Fibroblast of the conjunctiva (primary cell): ENCODE data around the gene MACROD2.

Experiments used
- DNase-seq: peaks from one replicate; pipeline ENCODE4 v3.0.0-alpha.2; 2010; ENCODE audit warnings: low read depth

MACROD2 gene

GRCh38 chr20:14062786-14063185, 67.5 kb downstream of the MACROD2 start:
- DNase-seq, result no peak

DNA sequence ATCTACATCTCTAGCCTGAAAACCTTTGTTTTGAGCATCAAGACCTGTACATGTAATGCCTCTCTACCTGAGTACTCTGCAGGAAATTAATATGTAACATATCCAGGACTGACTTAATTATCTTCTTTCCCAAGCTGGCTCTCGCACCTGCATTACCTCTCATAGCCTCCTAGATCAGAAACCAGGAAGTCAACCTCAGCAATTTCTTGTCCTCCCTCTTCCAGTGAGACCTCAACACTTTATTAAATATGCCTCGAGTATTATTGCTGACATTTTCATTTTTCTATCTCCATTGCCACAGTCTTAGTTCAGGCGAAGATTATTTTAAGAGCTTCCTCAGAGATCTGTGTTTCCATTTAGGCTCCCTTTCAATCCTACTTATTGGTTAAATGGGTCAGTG, 69.0 kb downstream of the MACROD2 start:
- DNase-seq, result no peak

- DNase-seq, result no peak
Observed at GRCh38 chr20:14064921-14065320, 69.6 kb downstream of the MACROD2 start.

DNA sequence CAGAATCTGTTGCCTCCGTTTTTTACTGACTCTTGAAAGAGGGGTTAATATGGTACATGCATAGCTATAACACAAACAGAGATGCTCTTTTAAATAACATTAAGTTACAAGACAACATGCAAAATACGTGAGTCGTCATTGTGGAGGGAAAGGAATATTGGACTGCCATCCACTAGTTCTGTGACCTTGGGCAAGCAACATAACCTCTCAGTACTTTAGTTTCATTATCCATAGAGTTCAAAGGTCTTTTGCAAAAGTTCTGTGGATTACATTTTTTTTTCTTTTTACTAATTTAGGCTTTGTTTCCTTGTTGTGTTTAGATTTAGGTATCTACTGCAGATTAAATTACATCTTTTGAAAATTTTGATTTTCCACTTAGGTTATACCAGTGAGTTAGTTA, 70.5 kb downstream of the MACROD2 start:
- DNase-seq, result no peak

DNA sequence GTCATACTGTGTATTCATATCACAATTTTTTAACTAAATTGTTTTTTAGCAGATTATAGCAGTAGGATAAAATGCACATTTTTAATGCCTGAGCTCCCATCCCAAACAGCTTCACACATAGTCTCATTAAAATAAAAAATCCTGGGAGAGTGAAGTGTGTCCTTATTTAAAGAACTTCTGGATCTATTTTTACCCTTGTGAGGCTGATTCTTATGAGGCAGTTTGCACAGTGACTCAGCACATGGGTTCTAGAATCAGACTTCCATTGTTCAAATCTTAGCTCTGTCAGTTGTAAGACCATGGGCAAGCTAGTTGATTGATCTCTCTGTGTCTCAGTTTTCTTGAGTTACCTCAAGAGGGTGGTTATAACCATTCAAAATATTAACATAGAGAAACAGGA, 72.3 kb downstream of the MACROD2 start:
- no peak for DNase-seq

DNA sequence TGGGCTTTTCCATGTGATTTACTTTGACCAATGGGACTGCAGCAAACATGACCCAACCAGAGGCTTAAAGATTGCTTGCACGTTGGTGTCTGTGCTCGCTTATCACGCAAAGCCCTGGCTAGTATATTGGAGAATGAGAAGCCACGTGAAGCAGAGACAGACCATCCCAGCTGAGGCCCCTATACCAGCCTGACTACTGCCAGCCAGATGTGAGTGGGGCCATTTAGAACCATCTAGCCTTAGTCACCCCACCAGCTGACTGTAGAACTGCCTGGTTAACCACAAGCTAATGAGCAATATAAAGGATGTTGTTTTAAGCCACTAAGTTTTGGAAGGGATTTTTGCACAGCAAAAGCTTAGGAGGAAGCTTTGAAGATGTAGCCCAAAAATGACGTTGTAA, 74.5 kb downstream of the MACROD2 start:
- no peak for DNase-seq

DNA sequence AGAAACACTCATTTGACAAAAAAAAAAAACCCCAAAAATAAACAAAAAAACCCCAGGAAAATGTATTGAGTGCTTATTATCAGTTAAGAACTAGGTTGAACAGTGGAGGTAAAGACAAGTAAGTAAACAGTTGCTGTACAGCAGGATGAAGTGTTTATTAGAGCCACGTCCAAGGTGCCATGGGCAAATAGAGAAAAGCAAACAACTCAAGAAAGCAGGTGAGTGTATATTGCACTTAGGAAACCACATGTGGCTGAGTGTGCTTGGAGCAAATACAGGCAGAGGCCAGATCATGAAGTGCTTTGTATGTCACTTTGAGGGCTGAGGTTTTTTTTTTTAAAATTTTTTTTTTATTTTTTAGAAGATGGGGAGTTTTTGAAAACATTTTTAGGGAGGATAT, 98.3 kb downstream of the MACROD2 start:
- DNase-seq, result no peak

DNA sequence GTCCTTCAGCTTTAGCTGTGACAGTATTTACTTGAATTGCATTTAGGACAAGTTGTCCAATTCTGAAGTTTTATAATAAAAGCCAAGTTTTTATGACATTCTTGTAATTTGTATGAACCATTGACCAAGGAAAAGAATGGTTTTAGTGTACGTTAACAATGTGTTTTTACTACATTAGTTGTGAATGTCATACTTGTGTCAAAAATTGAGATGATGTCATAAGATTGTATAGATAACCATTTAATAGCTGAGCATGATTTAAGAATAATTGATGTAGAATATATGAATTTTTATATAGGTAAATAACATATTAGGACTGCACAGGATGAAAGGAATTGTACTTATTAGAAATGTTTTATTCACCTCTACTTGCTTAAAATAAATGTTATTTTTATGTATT, 102.9 kb downstream of the MACROD2 start:
- no peak for DNase-seq

DNA sequence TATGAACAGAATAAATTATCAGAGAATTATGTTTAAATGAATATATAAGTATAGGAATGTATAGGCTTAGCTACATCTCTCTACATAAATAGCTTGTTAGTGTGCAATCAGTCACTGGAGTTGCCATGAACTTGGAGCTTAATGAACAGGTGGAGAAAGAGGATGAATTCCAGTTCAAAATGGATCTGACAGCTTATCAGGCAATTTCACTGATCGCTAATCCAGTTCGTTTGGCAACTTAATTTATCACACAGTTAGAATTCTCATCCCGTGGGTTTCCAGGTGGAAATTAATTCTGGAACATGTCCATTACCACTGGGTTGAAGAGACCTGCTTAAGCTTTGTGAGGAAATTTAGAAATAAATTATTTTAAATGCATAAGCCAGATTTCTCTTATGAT, 118.1 kb downstream of the MACROD2 start:
- DNase-seq, result no peak

GRCh38 chr20:14114065-14114704, 118.9 kb downstream of the MACROD2 start:
- no peak for DNase-seq

DNA sequence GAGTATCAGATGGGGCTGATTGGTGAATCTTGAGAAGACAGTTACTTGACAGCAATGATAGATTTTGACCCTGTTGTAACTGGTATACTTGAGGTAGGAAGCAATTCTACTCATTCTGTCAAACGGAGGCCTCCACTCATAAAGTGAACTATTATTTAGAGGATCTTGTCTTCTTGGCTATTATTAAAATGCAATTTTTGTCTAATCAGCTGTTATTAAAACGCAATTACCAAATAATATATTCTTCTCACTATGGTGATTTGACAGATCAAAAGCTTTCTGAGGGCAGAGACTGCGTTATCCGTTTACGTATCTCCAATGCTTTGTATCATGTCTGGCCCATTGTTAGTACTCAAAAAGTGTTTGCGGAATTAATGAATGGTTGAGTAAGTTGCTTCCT, 120.7 kb downstream of the MACROD2 start:
- DNase-seq, result no peak

- no peak for DNase-seq
Observed at GRCh38 chr20:14117768-14118167, 122.5 kb downstream of the MACROD2 start.

- DNase-seq, result no peak
Observed at GRCh38 chr20:14126856-14127255, 131.5 kb downstream of the MACROD2 start.

DNA sequence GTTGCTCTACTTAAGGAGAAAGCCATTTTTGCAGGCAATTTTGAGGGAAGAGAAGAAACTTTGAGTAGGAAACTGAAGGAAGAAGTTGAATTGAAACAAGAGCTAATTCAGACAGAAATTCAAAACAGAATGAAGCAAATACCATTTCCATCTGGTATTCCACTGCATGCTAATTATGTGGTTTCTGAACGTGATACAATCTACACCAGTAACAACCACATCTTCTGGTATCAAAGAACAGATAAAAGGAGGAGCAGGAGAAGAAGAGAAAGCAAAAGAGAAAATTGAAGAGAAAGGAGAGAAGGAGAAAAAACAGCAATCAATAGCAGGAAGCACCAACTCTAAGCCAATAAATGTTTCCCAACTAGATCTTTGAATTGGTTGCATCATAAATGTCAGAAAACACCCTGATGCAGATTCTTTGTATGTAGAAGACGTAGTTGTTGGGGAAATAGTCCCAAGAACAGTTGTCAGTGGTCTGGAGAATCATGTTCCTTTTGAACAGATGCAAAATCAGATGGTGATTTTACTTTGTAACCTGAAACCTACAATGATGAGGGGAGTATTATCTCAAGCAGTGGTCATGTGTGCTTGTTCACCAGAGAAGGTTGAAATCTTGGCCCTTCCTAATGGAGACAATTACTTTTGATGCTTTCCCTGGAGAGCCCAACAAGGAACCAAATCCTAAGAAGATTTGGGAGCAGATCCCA, 132.4 kb downstream of the MACROD2 start:
- DNase-seq, result no peak

DNA sequence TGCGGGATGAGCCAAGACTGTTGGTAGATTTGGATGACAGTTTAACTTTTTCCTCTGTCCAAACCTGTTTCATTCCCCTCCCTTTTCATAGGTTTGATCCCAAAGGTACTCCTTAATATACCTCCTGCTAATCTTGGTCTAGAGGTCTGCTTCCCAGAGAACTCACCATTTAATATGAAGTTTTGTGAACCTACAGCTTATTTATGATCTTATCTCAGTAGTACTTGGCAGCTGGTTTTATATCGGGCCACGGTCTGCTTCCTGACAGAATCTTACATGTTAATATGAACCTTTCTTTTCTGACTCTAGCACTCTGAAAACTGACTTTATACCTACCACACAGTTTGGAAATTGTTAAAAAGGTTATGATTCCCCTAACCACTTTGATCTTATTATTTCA, 138.7 kb downstream of the MACROD2 start:
- DNase-seq, result no peak

DNA sequence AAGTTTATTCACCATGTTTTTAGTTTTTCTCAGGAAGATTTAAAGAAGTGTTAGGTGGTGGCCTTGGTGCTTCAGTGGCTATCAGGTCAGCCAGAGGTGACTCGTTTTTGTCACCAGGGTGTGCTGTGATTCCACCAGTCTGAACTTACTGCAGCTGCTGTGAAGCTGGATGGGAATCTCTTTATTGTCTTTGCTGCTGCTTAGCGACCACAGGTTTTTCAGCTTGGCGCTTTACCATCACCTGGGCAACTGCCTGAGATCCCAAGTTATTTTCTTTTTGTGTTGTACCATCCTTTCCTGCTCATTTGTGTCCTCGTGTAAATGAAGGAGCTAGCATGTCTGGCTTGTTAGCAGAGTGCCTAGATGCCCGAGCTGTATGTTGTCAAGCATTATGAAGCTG, 146.9 kb downstream of the MACROD2 start:
- DNase-seq, result peak; percentile 37

- DNase-seq, result peak; percentile 26
Observed at GRCh38 chr20:14142964-14143627, 147.8 kb downstream of the MACROD2 start.

GRCh38 chr20:14148042-14148441, 152.7 kb downstream of the MACROD2 start:
- no peak for DNase-seq

GRCh38 chr20:14155361-14155760, 160.0 kb downstream of the MACROD2 start:
- DNase-seq, result no peak

DNA sequence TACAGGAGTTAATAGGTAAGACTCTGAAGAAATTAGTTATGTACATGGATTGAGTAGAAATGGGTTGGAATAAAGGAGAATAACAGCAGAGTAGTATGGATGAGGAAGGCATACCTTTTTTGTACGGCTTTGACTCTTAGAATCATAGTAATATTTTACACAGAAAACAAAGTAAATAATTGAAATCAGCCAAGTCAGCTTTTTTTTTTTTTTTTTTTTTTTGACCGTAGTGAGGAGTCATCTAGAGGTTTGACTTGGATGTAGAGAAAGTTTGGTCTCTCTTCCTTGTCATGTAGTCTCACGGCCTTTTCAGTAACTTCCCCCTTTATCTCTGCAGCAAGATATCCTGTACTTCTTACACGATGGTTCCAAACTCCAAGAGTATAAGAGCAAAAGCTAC, 183.2 kb downstream of the MACROD2 start:
- DNase-seq, result no peak

- DNase-seq, result no peak
Observed at GRCh38 chr20:14178952-14179351, 183.6 kb downstream of the MACROD2 start.

DNA sequence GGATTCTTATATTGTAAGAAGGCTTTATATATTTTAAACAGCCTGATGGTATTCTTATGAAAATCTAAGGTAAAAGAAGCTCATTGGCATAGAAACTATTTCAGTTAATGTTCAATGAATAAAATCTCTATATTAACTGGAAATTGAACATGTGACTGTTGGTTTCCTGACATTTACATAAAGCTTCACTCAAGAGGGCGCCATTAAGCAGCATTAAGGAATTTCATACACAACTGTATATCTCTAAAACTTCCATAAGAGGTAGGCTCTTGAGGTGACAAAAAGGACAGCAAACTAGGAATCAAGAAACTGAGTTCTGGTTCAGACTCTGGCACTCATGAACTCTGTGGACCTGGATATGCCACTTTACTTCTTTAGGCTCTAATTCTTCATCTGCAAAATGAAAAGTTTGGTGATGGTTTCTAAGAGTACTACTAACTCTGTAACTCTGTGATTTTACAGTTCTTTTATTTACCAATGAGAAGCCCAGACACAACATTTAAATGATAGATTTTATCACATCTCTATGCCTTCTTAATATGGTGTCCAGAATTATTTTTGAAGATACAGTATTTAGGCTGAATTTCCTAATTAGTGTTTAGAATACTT, 194.6 kb downstream of the MACROD2 start:
- DNase-seq, result peak; percentile 37

DNA sequence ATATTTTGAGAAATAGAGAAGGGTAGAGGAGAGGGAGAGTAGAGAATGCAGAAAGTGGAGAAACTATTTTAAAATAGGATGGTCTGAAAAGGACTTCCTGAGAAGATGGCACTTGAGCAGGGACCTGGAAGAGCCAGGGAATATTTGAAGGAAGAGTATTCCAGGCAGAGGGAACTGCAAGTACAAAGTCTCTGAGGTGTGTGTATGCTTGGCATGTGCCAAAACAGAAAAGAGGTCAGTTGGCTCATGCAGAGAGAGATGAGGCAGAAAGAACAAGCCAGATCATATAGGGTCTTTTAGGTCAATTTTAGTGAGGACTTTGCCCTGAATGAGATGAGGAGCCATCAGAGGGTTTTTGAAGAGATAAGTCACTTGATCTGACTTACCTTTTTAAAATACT, 196.2 kb downstream of the MACROD2 start:
- no peak for DNase-seq
